HL-60 (cell line): ENCODE data around the gene GPX3.

Source experiments
- CTCF ChIP-seq: IDR thresholded peaks from one replicate; pipeline ENCODE4 v1.5.1; 2011; ENCODE audit warnings: low read length, control low read depth, inconsistent platforms; ENCODE audit not compliant: insufficient read depth
- REST ChIP-seq: IDR thresholded peaks from 2 replicates; pipeline ENCODE4 v1.6.1; 2012; ENCODE audit warnings: low read depth; ENCODE audit not compliant: insufficient replicate concordance
- SPI1 ChIP-seq: IDR thresholded peaks from 2 replicates; pipeline ENCODE4 v1.6.1; 2012; ENCODE audit warnings: low read depth, mild to moderate bottlenecking, borderline replicate concordance

DNA sequence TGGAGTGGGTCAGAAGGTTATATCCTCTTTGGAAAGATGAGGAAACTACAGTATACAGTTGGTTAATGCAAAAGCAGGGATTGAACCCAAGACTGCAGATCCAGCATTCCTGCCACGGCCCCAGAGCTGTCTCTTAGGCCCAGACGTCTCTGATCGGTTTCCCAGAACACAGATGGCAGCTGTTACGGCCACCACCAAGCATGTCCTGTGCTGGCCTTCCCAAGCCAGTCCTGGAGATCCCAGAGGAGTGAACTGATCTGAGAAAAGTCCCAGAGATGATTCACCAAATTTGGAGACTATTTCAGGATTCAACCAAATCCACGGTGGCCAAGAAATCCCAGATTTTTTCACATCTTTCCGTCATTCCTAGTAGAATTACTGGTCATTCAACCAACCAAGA is 40.4 kb downstream of the GPX3 start:
- TF ChIP-seq CTCF: no peak
- TF ChIP-seq SPI1: no peak
- TF ChIP-seq REST: no peak
